H9 (cell line): ENCODE data around the gene MSH4. TPM values are rescaled to one million over a fixed set of nuclear protein-coding genes. Genes with fewer than 3 reads are reported as not detected.

Experiments
- DNase-seq: peaks from one replicate; pipeline ENCODE4 v3.0.0-alpha.2; 2017
- H2AFZ ChIP-seq: one replicate; pipeline ENCODE4 v1.6.1; 2013; ENCODE audit warnings: mild to moderate bottlenecking, low read length, control low read depth, moderate library complexity
- H2AK5ac ChIP-seq: 2 replicates; pipeline ENCODE4 v1.6.1; 2013; ENCODE audit warnings: low read length, control low read depth, mixed read lengths; ENCODE audit not compliant: insufficient read length
- H2BK120ac ChIP-seq: one replicate; pipeline ENCODE4 v1.6.1; 2013; ENCODE audit warnings: low read depth, mild to moderate bottlenecking, low read length, control low read depth, inconsistent platforms; ENCODE audit not compliant: poor library complexity, severe bottlenecking
- H2BK12ac ChIP-seq: 2 replicates; pipeline ENCODE4 v1.6.1; 2013; ENCODE audit warnings: low read length, control low read depth, mixed read lengths, low read depth; ENCODE audit not compliant: insufficient read length
- H2BK15ac ChIP-seq: 2 replicates; pipeline ENCODE4 v1.6.1; 2013; ENCODE audit warnings: low read depth, low read length, control low read depth
- H2BK20ac ChIP-seq: one replicate; pipeline ENCODE4 v1.6.1; 2013; ENCODE audit warnings: low read depth, mild to moderate bottlenecking, low read length, control low read depth, inconsistent platforms; ENCODE audit not compliant: poor library complexity, severe bottlenecking
- H2BK5ac ChIP-seq: 2 replicates; pipeline ENCODE4 v1.6.1; 2013; ENCODE audit warnings: low read length, control low read depth, mixed read lengths; ENCODE audit not compliant: insufficient read length
- H3K14ac ChIP-seq: 2 replicates; pipeline ENCODE4 v1.6.1; 2013; ENCODE audit warnings: low read length, control low read depth; ENCODE audit not compliant: insufficient read depth
- H3K18ac ChIP-seq: 2 replicates; pipeline ENCODE4 v1.6.1; 2013; ENCODE audit warnings: low read depth, mild to moderate bottlenecking, mixed read lengths, low read length, control low read depth; ENCODE audit not compliant: insufficient read length
- H3K23ac ChIP-seq: 2 replicates; pipeline ENCODE4 v1.6.1; 2013; ENCODE audit warnings: low read length, control low read depth, mixed read lengths, low read depth; ENCODE audit not compliant: insufficient read length
- H3K23me2 ChIP-seq: 2 replicates; pipeline ENCODE4 v1.6.1; 2013; ENCODE audit warnings: low read depth, mild to moderate bottlenecking, mixed read lengths, low read length, control low read depth; ENCODE audit not compliant: insufficient read length, poor library complexity, severe bottlenecking
- H3K27ac ChIP-seq: 2 replicates; pipeline ENCODE4 v1.5.1; 2013; ENCODE audit warnings: low read length, control low read depth, mixed read lengths, low read depth; ENCODE audit not compliant: insufficient read length
- H3K27me3 ChIP-seq: 2 replicates; pipeline ENCODE4 v1.6.1; 2013; ENCODE audit warnings: low read length, control low read depth, inconsistent platforms; ENCODE audit not compliant: insufficient read depth
- H3K4ac ChIP-seq: 2 replicates; pipeline ENCODE4 v1.6.1; 2013; ENCODE audit warnings: low read depth, mild to moderate bottlenecking, control low read depth, inconsistent platforms, low read length, moderate library complexity
- H3K4me1 ChIP-seq: 2 replicates; pipeline ENCODE4 v1.6.1; 2013; ENCODE audit warnings: low read length, control low read depth, inconsistent platforms; ENCODE audit not compliant: insufficient read depth
- H3K4me2 ChIP-seq: 2 replicates; pipeline ENCODE4 v1.6.1; 2013; ENCODE audit warnings: low read length, control low read depth, mixed read lengths; ENCODE audit not compliant: insufficient read length, insufficient read depth
- H3K56ac ChIP-seq: 2 replicates; pipeline ENCODE4 v1.6.1; 2013; ENCODE audit warnings: low read depth, mild to moderate bottlenecking, mixed read lengths, low read length, control low read depth; ENCODE audit not compliant: insufficient read length
- H3K79me1 ChIP-seq: 2 replicates; pipeline ENCODE4 v1.6.1; 2013; ENCODE audit warnings: low read depth, mild to moderate bottlenecking, moderate library complexity, low read length, control low read depth, inconsistent platforms; ENCODE audit not compliant: insufficient read depth, poor library complexity, severe bottlenecking
- H3K79me2 ChIP-seq: 2 replicates; pipeline ENCODE4 v1.6.1; 2013; ENCODE audit warnings: low read length, control low read depth, inconsistent platforms; ENCODE audit not compliant: insufficient read depth
- H3K9ac ChIP-seq: 2 replicates; pipeline ENCODE4 v1.6.1; 2013; ENCODE audit warnings: low read length, control low read depth, mixed read lengths; ENCODE audit not compliant: insufficient read length; ENCODE audit errors: extremely low read depth
- H3K9me3 ChIP-seq: one replicate; pipeline ENCODE4 v1.6.1; 2013; ENCODE audit warnings: low read depth, low read length, inconsistent platforms; ENCODE audit not compliant: control insufficient read depth
- H3T11ph ChIP-seq: one replicate; pipeline ENCODE4 v1.6.1; 2013; ENCODE audit warnings: mild to moderate bottlenecking, low read length, control low read depth, inconsistent platforms
- H4K20me1 ChIP-seq: one replicate; pipeline ENCODE4 v1.6.1; 2013; ENCODE audit not compliant: control insufficient read depth, insufficient read length, insufficient read depth
- H4K5ac ChIP-seq: 2 replicates; pipeline ENCODE4 v1.6.1; 2013; ENCODE audit warnings: low read depth, mild to moderate bottlenecking, mixed read lengths, low read length, control low read depth; ENCODE audit not compliant: insufficient read length
- H4K8ac ChIP-seq: replicated peaks from 2 replicates; pipeline ENCODE4 v1.6.1; 2013; ENCODE audit warnings: low read length, control low read depth, mixed read lengths, low read depth; ENCODE audit not compliant: insufficient read length
- H4K91ac ChIP-seq: 2 replicates; pipeline ENCODE4 v1.6.1; 2013; ENCODE audit warnings: low read depth, mild to moderate bottlenecking, moderate library complexity, mixed read lengths, low read length, control low read depth; ENCODE audit not compliant: insufficient read length
- H3K27ac Mint-ChIP-seq, 3 experiments: 2 replicates in 2 of 3; 3 replicates in 1 of 3; pipeline ENCODE4 v1.8.0; 2020 to 2021; ENCODE audit warnings: mixed read lengths in 3 of 3, mild to moderate bottlenecking in 1 of 3, moderate library complexity in 1 of 3
- H3K27me3 Mint-ChIP-seq: 2 replicates; pipeline ENCODE4 v1.8.0; 2021; ENCODE audit warnings: low read depth, mild to moderate bottlenecking, moderate library complexity, mixed read lengths
- H3K36me3 Mint-ChIP-seq, 3 experiments: 2 replicates in 2 of 3; 3 replicates in 1 of 3; pipeline ENCODE4 v1.8.0; 2020 to 2021; ENCODE audit warnings: low read depth in 3 of 3, mixed read lengths in 3 of 3; ENCODE audit not compliant: insufficient read depth in 1 of 3
- H3K4me1 Mint-ChIP-seq, 2 experiments: 2 replicates each; pipeline ENCODE4 v1.8.0; 2020; ENCODE audit warnings: mixed read lengths in 2 of 2
- H3K4me3 Mint-ChIP-seq, 2 experiments: 2 replicates in 1 of 2; 3 replicates in 1 of 2; pipeline ENCODE4 v1.8.0; 2020 to 2021; ENCODE audit warnings: mild to moderate bottlenecking in 2 of 2, mixed read lengths in 2 of 2, moderate library complexity in 1 of 2
- H3K9me3 Mint-ChIP-seq, 2 experiments: 2 replicates in 1 of 2; 3 replicates in 1 of 2; pipeline ENCODE4 v1.8.0; 2020; ENCODE audit warnings: mild to moderate bottlenecking in 2 of 2, mixed read lengths in 2 of 2, moderate library complexity in 1 of 2
- CTCF ChIP-seq: fragments of 200-600 bp; sonication (generic); conservative IDR thresholded peaks from 3 replicates; pipeline ENCODE4 v1.8.0; 2021; ENCODE audit warnings: antibody characterized with exemption, mild to moderate bottlenecking
- WGBS: extraction: QIAGEN DNeasy Blood & Tissue Kit; methylation state at CpG from one replicate; pipeline ENCODE4 v1.1.7; 2013; ENCODE audit warnings: missing lambda C conversion rate, low lambda C conversion rate, mixed read lengths; ENCODE audit not compliant: insufficient read length; ENCODE audit errors: extremely low coverage; 5-methylcytosine and 5-hydroxymethylcytosine counted together
- total RNA-seq: library from RNA; stranded (reverse); gene quantifications from 2 replicates; pipeline ENCODE4 v1.2.1, GENCODE V29; 2021

MSH4 gene
- total RNA-seq, 1 experiment from 2014 or later = 0.63 TPM

- no peak within 1 kb of the TSS for H3K9ac ChIP-seq
- no peak within 1 kb of the TSS for H3K4ac ChIP-seq
- no peak within 1 kb of the TSS for H2AK5ac ChIP-seq
- no peaks in the 10 kb centered on the region for H3K9me3 ChIP-seq
- H3K14ac ChIP-seq = no peak within 1 kb of the TSS
- H4K8ac ChIP-seq = no peak within 1 kb of the TSS
- no peaks in the 10 kb centered on the region for H3K23me2 ChIP-seq
- H3K27me3 ChIP-seq = no peaks in the 10 kb centered on the region
- H2BK120ac ChIP-seq = no peak within 1 kb of the TSS
- H2BK20ac ChIP-seq = no peak within 1 kb of the TSS
- TF ChIP-seq CTCF = no peak
- Mint-ChIP-seq H3K27ac (no peak within 1 kb of the TSS), H3K9me3 (no peaks in the 10 kb centered on the region; a peak in 1 of 5 replicates), H3K36me3 (no peaks in the 10 kb centered on the region), H3K4me1 (no peaks in the 10 kb centered on the region), H3K4me3 (no peak within 1 kb of the TSS), H3K27me3 (no peaks in the 10 kb centered on the region)
- H3K79me2 ChIP-seq = no peaks in the 10 kb centered on the region
- no peak within 1 kb of the TSS for H3K27ac ChIP-seq
- no peak within 1 kb of the TSS for H2BK12ac ChIP-seq
- H4K5ac ChIP-seq = no peak within 1 kb of the TSS
- no peaks in the 10 kb centered on the region for H3K4me1 ChIP-seq
- no peak within 1 kb of the TSS for H2BK5ac ChIP-seq
- H2BK15ac ChIP-seq = no peak within 1 kb of the TSS
- no CpG with 5 or more reads among the region's 1 CpG for WGBS
- no peak within 1 kb of the TSS for H3K23ac ChIP-seq
- no peak within 1 kb of the TSS for H3K56ac ChIP-seq
- H2AFZ ChIP-seq = no peak within 1 kb of the TSS
- H3K79me1 ChIP-seq = no peaks in the 10 kb centered on the region
- H3T11ph ChIP-seq = no peak within 1 kb of the TSS
- H4K20me1 ChIP-seq = no peaks in the 10 kb centered on the region
- DNase-seq = no peak
- no peak within 1 kb of the TSS for H3K4me2 ChIP-seq
- no peak within 1 kb of the TSS for H3K18ac ChIP-seq
- no peak within 1 kb of the TSS for H4K91ac ChIP-seq
Measured at GRCh38 chr1:75932304-75932703, 135.6 kb downstream of the MSH4 start, which contains the start of gene ASB17. ASB17 (minus strand) TSS chr1:75932404; CDS start chr1:75932291, 113 bp downstream.
